K562 (cell line): Measurements from ENCODE around the gene ADAMTS6. TPM values are rescaled to one million over a fixed set of nuclear protein-coding genes. Genes with fewer than 3 reads are reported as not detected.
A peak's percentile ranks its signal among the peaks of the same experiment; 100 is the strongest.

Experiments
- ATF7 ChIP-seq: fragments of 450-650 bp; IDR thresholded peaks from 2 replicates; pipeline ENCODE4 v1.7.1; 2014; ENCODE audit warnings: mild to moderate bottlenecking, moderate library complexity
- BDP1 ChIP-seq: IDR thresholded peaks from 3 replicates; pipeline ENCODE4 v1.6.1; 2011; ENCODE audit not compliant: insufficient read length, insufficient read depth
- CBX3 ChIP-seq, 2 experiments: IDR thresholded peaks; 1 replicate in 1 of 2; 2 replicates in 1 of 2; pipeline ENCODE4 v1.6.1; 2012; ENCODE audit warnings: inconsistent platforms in 2 of 2, low read length in 2 of 2, borderline replicate concordance in 1 of 2, control low read depth in 1 of 2
- CREB1 ChIP-seq, 2 experiments: sonication (generic) in 1 of 2; formaldehyde crosslinking in 1 of 2; IDR thresholded peaks; 2 replicates each; pipeline versions ENCODE4 v1.6.1 to v1.8.0; 2012 to 2022; ENCODE audit warnings: inconsistent platforms in 1 of 2, mild to moderate bottlenecking in 1 of 2, missing genetic modification reagents in 1 of 2, moderate library complexity in 1 of 2
- ELF1 ChIP-seq: fragments of 200-800 bp; sonication (Bioruptor generic); IDR thresholded peaks from 2 replicates; pipeline ENCODE4 v1.6.1; 2016; ENCODE audit warnings: missing genetic modification characterization, missing compliant biosample characterization
- ETV5 ChIP-seq: sonication (generic); formaldehyde crosslinking; IDR thresholded peaks from 2 replicates; pipeline ENCODE4 v1.4.0; 2020; ENCODE audit warnings: low read depth, mild to moderate bottlenecking, missing genetic modification reagents
- HDAC8 ChIP-seq: fragments of 450-650 bp; IDR thresholded peaks from 2 replicates; pipeline ENCODE4 v1.6.1; 2016; ENCODE audit warnings: mild to moderate bottlenecking, missing genetic modification characterization, moderate library complexity, missing compliant biosample characterization
- HOXB6 ChIP-seq: fragments of 250-450 bp; sonication (Bioruptor Pico); IDR thresholded peaks from 2 replicates; pipeline ENCODE4 v1.5.1; 2022; ENCODE audit warnings: mild to moderate bottlenecking, borderline replicate concordance
- KLF13 ChIP-seq: fragments of 450-650 bp; IDR thresholded peaks from 2 replicates; pipeline ENCODE4 v1.6.1; 2016; ENCODE audit warnings: missing genetic modification characterization, low read depth, mild to moderate bottlenecking, missing compliant biosample characterization, moderate library complexity, borderline replicate concordance
- PHF21A ChIP-seq: fragments of 450-650 bp; IDR thresholded peaks from 2 replicates; pipeline ENCODE4 v1.6.1; 2017; ENCODE audit warnings: low read depth, borderline replicate concordance
- POU5F1 ChIP-seq: fragments of 150-350 bp; IDR thresholded peaks from 2 replicates; pipeline ENCODE4 v1.6.1; 2014; ENCODE audit warnings: borderline replicate concordance, low read length, low read depth, mild to moderate bottlenecking; ENCODE audit not compliant: partially characterized antibody
- STAT5A ChIP-seq: IDR thresholded peaks from 2 replicates; pipeline ENCODE4 v1.6.1; 2012; ENCODE audit warnings: low read length, inconsistent platforms, borderline replicate concordance
- TFAM ChIP-seq: fragments of 250-450 bp; sonication (Bioruptor Pico); conservative IDR thresholded peaks from 2 replicates; pipeline ENCODE4 v1.5.0; 2021; ENCODE audit warnings: mild to moderate bottlenecking, moderate library complexity
- ZBTB1 ChIP-seq: sonication (generic); formaldehyde crosslinking; IDR thresholded peaks from 2 replicates; pipeline ENCODE4 v1.8.1; 2023; ENCODE audit warnings: missing genetic modification reagents, low read depth, mild to moderate bottlenecking, borderline replicate concordance
- ZNF668 ChIP-seq: fragments of 250-450 bp; sonication (Bioruptor Pico); IDR thresholded peaks from 2 replicates; pipeline ENCODE4 v1.8.0; 2022; ENCODE audit warnings: mild to moderate bottlenecking, inconsistent platforms
- polyA plus RNA-seq, 8 experiments: library from polyadenylated mRNA; depleted of rRNA in 4 of 8; stranded (reverse) in 5 of 8; unstranded in 3 of 8; fragments of >200 nt; fragmentation: Nextera tagmentation in 2 of 8; fragmentation: Illumina TruSeq in 1 of 8; extraction: Ambion mirVana in 2 of 8; extraction: Trizol in 1 of 8; gene quantifications; 2 replicates each; pipeline versions ENCODE4 v1.2.1 to v1.2.3, GENCODE V29; 2011 to 2014; ENCODE audit warnings: inconsistent platforms in 1 of 8, missing spikeins in 1 of 8
- total RNA-seq, 7 experiments: library from RNA; depleted of rRNA in 6 of 7; stranded (reverse); fragments of >200 nt in 6 of 7; fragmentation: Illumina TruSeq in 2 of 7; extraction: Trizol in 2 of 7; gene quantifications; 2 replicates each; pipeline versions ENCODE4 v1.2.1 to v1.2.3, GENCODE V29; 2011 to 2021; ENCODE audit warnings: low replicate concordance in 1 of 7
- TF ChIP-seq, protein P1 (sequence below), 3 experiments: fragments of 200-800 bp in 1 of 3; fragments of 250-450 bp in 1 of 3; fragments of 450-650 bp in 1 of 3; sonication (Bioruptor Pico) in 1 of 3; sonication (Bioruptor generic) in 1 of 3; formaldehyde crosslinking in 1 of 3; IDR thresholded peaks; 2 replicates each; pipeline versions ENCODE4 v1.6.1 to v1.8.0; 2016 to 2022; ENCODE audit warnings: mild to moderate bottlenecking in 2 of 3, missing genetic modification characterization in 2 of 3, missing compliant biosample characterization in 1 of 3, moderate library complexity in 1 of 3
- TF ChIP-seq, protein P2 (sequence below): sonication (generic); formaldehyde crosslinking; IDR thresholded peaks from 2 replicates; pipeline ENCODE4 v1.8.0; 2023; ENCODE audit warnings: mild to moderate bottlenecking, missing genetic modification reagents
- TF ChIP-seq, protein P3 (sequence below): fragments of 250-450 bp; sonication (Bioruptor Pico); IDR thresholded peaks from 2 replicates; pipeline ENCODE4 v1.4.0; 2020; ENCODE audit warnings: mild to moderate bottlenecking, moderate library complexity
- TF ChIP-seq, protein P4 (sequence below): fragments of 450-650 bp; formaldehyde crosslinking; IDR thresholded peaks from 2 replicates; pipeline ENCODE4 v1.4.0; 2020; ENCODE audit warnings: mild to moderate bottlenecking, moderate library complexity

Gene ADAMTS6
- total and polyA plus RNA-seq, 9 of the 15 experiments (the other 6 are each of a cell fraction or from before 2014, with no cell fraction given): 0.57 to 5.3 (median 1.5) TPM

DNA sequence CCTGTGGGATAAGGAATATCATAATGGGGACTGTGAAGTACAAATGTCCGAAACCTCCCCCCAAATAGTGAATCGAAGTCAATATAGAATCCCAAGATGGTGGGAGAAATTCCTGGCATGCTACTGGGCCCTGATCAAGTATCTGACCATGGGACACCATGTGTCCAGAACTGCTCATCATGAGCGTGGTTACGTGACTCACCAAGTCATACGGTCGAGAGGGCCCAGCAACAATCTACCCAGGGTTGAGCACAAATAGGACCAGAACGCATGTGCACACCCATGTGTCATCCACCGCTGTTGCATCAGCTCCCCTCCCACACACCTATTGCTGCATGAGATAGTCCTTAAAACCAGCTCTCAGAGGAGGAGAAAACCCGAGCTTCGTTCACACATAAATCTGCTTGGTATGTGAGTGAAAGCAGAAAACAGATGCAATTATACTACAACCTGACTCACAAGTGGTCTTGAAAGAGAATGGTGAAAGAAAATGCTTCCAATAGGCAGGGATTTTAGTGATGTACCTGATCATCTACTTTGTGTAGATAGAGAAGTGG lies 359.8 kb downstream of the ADAMTS6 start (continued):
- TF ChIP-seq, protein P1, sequence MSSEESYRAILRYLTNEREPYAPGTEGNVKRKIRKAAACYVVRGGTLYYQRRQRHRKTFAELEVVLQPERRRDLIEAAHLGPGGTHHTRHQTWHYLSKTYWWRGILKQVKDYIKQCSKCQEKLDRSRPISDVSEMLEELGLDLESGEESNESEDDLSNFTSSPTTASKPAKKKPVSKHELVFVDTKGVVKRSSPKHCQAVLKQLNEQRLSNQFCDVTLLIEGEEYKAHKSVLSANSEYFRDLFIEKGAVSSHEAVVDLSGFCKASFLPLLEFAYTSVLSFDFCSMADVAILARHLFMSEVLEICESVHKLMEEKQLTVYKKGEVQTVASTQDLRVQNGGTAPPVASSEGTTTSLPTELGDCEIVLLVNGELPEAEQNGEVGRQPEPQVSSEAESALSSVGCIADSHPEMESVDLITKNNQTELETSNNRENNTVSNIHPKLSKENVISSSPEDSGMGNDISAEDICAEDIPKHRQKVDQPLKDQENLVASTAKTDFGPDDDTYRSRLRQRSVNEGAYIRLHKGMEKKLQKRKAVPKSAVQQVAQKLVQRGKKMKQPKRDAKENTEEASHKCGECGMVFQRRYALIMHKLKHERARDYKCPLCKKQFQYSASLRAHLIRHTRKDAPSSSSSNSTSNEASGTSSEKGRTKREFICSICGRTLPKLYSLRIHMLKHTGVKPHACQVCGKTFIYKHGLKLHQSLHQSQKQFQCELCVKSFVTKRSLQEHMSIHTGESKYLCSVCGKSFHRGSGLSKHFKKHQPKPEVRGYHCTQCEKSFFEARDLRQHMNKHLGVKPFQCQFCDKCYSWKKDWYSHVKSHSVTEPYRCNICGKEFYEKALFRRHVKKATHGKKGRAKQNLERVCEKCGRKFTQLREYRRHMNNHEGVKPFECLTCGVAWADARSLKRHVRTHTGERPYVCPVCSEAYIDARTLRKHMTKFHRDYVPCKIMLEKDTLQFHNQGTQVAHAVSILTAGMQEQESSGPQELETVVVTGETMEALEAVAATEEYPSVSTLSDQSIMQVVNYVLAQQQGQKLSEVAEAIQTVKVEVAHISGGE (CRISPR knock-in tag; IDR thresholded peaks at IDR 0.05): 0 out of 6 replicates have a peak, but pooled peaks of 1 of the 3 experiments have one; percentile 50
- TF ChIP-seq, protein P2, sequence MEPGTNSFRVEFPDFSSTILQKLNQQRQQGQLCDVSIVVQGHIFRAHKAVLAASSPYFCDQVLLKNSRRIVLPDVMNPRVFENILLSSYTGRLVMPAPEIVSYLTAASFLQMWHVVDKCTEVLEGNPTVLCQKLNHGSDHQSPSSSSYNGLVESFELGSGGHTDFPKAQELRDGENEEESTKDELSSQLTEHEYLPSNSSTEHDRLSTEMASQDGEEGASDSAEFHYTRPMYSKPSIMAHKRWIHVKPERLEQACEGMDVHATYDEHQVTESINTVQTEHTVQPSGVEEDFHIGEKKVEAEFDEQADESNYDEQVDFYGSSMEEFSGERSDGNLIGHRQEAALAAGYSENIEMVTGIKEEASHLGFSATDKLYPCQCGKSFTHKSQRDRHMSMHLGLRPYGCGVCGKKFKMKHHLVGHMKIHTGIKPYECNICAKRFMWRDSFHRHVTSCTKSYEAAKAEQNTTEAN (CRISPR knock-in tag): 0 out of 2 replicates have a peak, but pooled peaks have one; percentile 35
- TF ChIP-seq, protein P3, sequence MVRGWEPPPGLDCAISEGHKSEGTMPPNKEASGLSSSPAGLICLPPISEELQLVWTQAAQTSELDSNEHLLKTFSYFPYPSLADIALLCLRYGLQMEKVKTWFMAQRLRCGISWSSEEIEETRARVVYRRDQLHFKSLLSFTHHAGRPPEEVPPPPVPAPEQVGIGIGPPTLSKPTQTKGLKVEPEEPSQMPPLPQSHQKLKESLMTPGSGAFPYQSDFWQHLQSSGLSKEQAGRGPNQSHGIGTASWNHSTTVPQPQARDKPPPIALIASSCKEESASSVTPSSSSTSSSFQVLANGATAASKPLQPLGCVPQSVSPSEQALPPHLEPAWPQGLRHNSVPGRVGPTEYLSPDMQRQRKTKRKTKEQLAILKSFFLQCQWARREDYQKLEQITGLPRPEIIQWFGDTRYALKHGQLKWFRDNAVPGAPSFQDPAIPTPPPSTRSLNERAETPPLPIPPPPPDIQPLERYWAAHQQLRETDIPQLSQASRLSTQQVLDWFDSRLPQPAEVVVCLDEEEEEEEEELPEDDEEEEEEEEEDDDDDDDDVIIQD: no peak
- TF ChIP-seq ATF7 (peak; percentile 72; the same call in 1 of the 2 replicates), BDP1 (no peak), PHF21A (no peak), ZBTB1 (CRISPR knock-in tag) (peak; percentile 60; the same call in 1 of the 2 replicates), ETV5 (0 out of 2 replicates have a peak, but pooled peaks have one; percentile 56), TFAM (no peak), STAT5A (no peak), CREB1 (IDR thresholded peaks at IDR 0.05) (no peak), CREB1 (CRISPR knock-in tag; IDR thresholded peaks at IDR 0.05) (peak; percentile 70; the same call in 1 of the 2 replicates), HDAC8 (tag) (no peak; the same call in 1 of the 2 replicates), ZNF668 (CRISPR knock-in tag) (0 out of 2 replicates have a peak, but pooled peaks have one; percentile 59), KLF13 (tag) (no peak), HOXB6 (CRISPR knock-in tag) (no peak), CBX3 (IDR thresholded peaks at IDR 0.05; ENCODE audit: borderline replicate concordance in 1 of 2, low read length in 2 of 2) (peak in 1 of 2 experiments; percentile 43; a peak in 1 of 3 replicates), ELF1 (no peak), POU5F1 (no peak)
- TF ChIP-seq, protein P4, sequence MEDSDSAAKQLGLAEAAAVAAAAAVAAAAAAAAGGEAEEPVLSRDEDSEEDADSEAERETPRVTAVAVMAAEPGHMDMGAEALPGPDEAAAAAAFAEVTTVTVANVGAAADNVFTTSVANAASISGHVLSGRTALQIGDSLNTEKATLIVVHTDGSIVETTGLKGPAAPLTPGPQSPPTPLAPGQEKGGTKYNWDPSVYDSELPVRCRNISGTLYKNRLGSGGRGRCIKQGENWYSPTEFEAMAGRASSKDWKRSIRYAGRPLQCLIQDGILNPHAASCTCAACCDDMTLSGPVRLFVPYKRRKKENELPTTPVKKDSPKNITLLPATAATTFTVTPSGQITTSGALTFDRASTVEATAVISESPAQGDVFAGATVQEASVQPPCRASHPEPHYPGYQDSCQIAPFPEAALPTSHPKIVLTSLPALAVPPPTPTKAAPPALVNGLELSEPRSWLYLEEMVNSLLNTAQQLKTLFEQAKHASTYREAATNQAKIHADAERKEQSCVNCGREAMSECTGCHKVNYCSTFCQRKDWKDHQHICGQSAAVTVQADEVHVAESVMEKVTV: no peak
